ENCODE measurements around the gene PLCB4. TPM values are rescaled to one million over a fixed set of nuclear protein-coding genes. Genes with fewer than 3 reads are reported as not detected.

Gene PLCB4
- total RNA-seq, 4 donors from 2014 or later: 4.4 to 11.5 (median 8.7) TPM

- TF ChIP-seq CTCF (IDR thresholded peaks at IDR 0.05; ENCODE audit: low read depth): no peak
Measured at GRCh38 chr20:9156529-9157280, 87.8 kb downstream of the PLCB4 start.

GRCh38 chr20:9160331-9160730 lies 91.4 kb downstream of the PLCB4 start:
- TF ChIP-seq CTCF (IDR thresholded peaks at IDR 0.05; ENCODE audit: low read depth): no peak

- no peak for TF ChIP-seq CTCF (IDR thresholded peaks at IDR 0.05; ENCODE audit: low read depth)
Measured at GRCh38 chr20:9160757-9161156, 91.9 kb downstream of the PLCB4 start.

GRCh38 chr20:9161311-9161710 lies 92.4 kb downstream of the PLCB4 start:
- no peak for TF ChIP-seq CTCF (IDR thresholded peaks at IDR 0.05; ENCODE audit: low read depth)

GRCh38 chr20:9163251-9163650 lies 94.4 kb downstream of the PLCB4 start:
- no peak for TF ChIP-seq CTCF (IDR thresholded peaks at IDR 0.05; ENCODE audit: low read depth)

- TF ChIP-seq CTCF (IDR thresholded peaks at IDR 0.05; ENCODE audit: low read depth): no peak
Measured at GRCh38 chr20:9163995-9164394, 95.1 kb downstream of the PLCB4 start.

- no peak for TF ChIP-seq CTCF (IDR thresholded peaks at IDR 0.05; ENCODE audit: low read depth)
Measured at GRCh38 chr20:9165261-9165660, 96.4 kb downstream of the PLCB4 start.
